ENCODE results near the gene OPCML. TPM values are rescaled to one million over a fixed set of nuclear protein-coding genes. Genes with fewer than 3 reads are reported as not detected.

OPCML gene
- total and polyA plus RNA-seq, 4 donors = under 0.01 to 0.01 TPM; not detected in 2

- Histone ChIP-seq H3K27ac (ENCODE audit: low read depth in 1 of 2, low read length in 2 of 2) (no peak overlapping the region), H3K9ac (ENCODE audit: low read depth in 1 of 2, low read length in 2 of 2) (no peak overlapping the region)
Observed at GRCh38 chr11:133414506-133414905, 117.8 kb downstream of the OPCML start.

GRCh38 chr11:133413703-133414102, 118.6 kb downstream of the OPCML start:
- WGBS = 68% methylated on average over 3 of the region's 3 CpGs

More at GRCh38 chr11:133414506-133414905, 117.8 kb downstream of the OPCML start:
- DNase-seq (ENCODE audit: low spot score) = no peak
- H3K4me3 ChIP-seq (ENCODE audit: low read depth in 1 of 3, low read length in 3 of 3) = no peak overlapping the region
- no peaks in the 10 kb centered on the region for H3K36me3 ChIP-seq (ENCODE audit: control insufficient read depth in 4 of 4, insufficient read depth in 3 of 4, low read depth in 1 of 4, low read length in 3 of 4)
- H3K9me3 ChIP-seq (ENCODE audit: control insufficient read depth in 4 of 4, low read length in 3 of 4) = peaks cover 0 to 4% (median 2%) of the 10 kb centered on the region in 4 donors
- TF ChIP-seq GABPA (IDR thresholded peaks at IDR 0.05 in 1 of 2, conservative IDR thresholded peaks at IDR 0.05 in 1 of 2) (no peak), TAF1 (conservative IDR thresholded peaks at IDR 0.05) (no peak), SP1 (IDR thresholded peaks at IDR 0.05) (no peak), HNF4G (IDR thresholded peaks at IDR 0.05) (no peak), HNF4A (conservative IDR thresholded peaks at IDR 0.05) (no peak), ATF3 (IDR thresholded peaks at IDR 0.05) (no peak), JUND (IDR thresholded peaks at IDR 0.05) (no peak), MAX (IDR thresholded peaks at IDR 0.05) (no peak), RAD21 (IDR thresholded peaks at IDR 0.05) (no peak), YY1 (IDR thresholded peaks at IDR 0.05) (no peak), REST (IDR thresholded peaks at IDR 0.05) (no peak), FOXA2 (IDR thresholded peaks at IDR 0.05) (no peak), RXRA (IDR thresholded peaks at IDR 0.05) (no peak)
- H3K27me3 ChIP-seq (ENCODE audit: control insufficient read depth in 4 of 4, insufficient read depth in 4 of 4, low read length in 3 of 4) = peaks cover 0 to 2% (median 0%) of the 10 kb centered on the region in 4 donors
- 66% methylated on average over 6 of the region's 6 CpGs for WGBS
- no peaks in the 10 kb centered on the region for H3K4me1 ChIP-seq (ENCODE audit: control insufficient read depth in 4 of 4, insufficient read depth in 4 of 4, low read length in 3 of 4)

More at GRCh38 chr11:133413703-133414102, 118.6 kb downstream of the OPCML start:
- H3K9me3 ChIP-seq (ENCODE audit: control insufficient read depth in 4 of 4, low read length in 3 of 4) = no peaks in the 10 kb centered on the region
- H3K36me3 ChIP-seq (ENCODE audit: control insufficient read depth in 4 of 4, insufficient read depth in 3 of 4, low read depth in 1 of 4, low read length in 3 of 4) = no peaks in the 10 kb centered on the region
- H3K4me3 ChIP-seq (ENCODE audit: low read depth in 1 of 3, low read length in 3 of 3) = no peak overlapping the region
- H3K27ac ChIP-seq (ENCODE audit: low read depth in 1 of 2, low read length in 2 of 2) = no peak overlapping the region
- TF ChIP-seq JUND (IDR thresholded peaks at IDR 0.05) (no peak), REST (IDR thresholded peaks at IDR 0.05) (no peak), ZBTB33 (IDR thresholded peaks at IDR 0.05) (no peak), MAX (IDR thresholded peaks at IDR 0.05) (no peak), FOXA1 (IDR thresholded peaks at IDR 0.05) (no peak), YY1 (IDR thresholded peaks at IDR 0.05) (no peak), ATF3 (IDR thresholded peaks at IDR 0.05) (no peak), RXRA (IDR thresholded peaks at IDR 0.05) (no peak), HNF4G (IDR thresholded peaks at IDR 0.05) (no peak), SP1 (IDR thresholded peaks at IDR 0.05) (no peak), TAF1 (conservative IDR thresholded peaks at IDR 0.05) (no peak), RAD21 (IDR thresholded peaks at IDR 0.05) (no peak), HNF4A (conservative IDR thresholded peaks at IDR 0.05) (no peak)
- no peak overlapping the region for H3K9ac ChIP-seq (ENCODE audit: low read depth in 1 of 2, low read length in 2 of 2)
- peaks cover 0 to 2% (median 0%) of the 10 kb centered on the region in 4 donors for H3K27me3 ChIP-seq (ENCODE audit: control insufficient read depth in 4 of 4, insufficient read depth in 4 of 4, low read length in 3 of 4)
- DNase-seq (ENCODE audit: low spot score) = no peak
- H3K4me1 ChIP-seq (ENCODE audit: control insufficient read depth in 4 of 4, insufficient read depth in 4 of 4, low read length in 3 of 4) = no peaks in the 10 kb centered on the region
